SK-N-SH treated with all-trans-retinoic acid at 6 μM for 48 hours (cell line): Measurements from ENCODE around the gene ACTN4.

ENCODE experiments used
- ATAC-seq: fragments of 200-7000 bp; cut with Tn5 transposase; 3 replicates; pipeline ENCODE4 v1.9.1; 2020; ENCODE audit warnings: mild to moderate bottlenecking, moderate library complexity
- ARNTL ChIP-seq: fragments of 450-650 bp; formaldehyde crosslinking; IDR thresholded peaks from 2 replicates; pipeline ENCODE4 v1.5.0; 2020; ENCODE audit warnings: low read depth, mild to moderate bottlenecking, moderate library complexity, borderline replicate concordance
- BACH2 ChIP-seq: fragments of 250-450 bp; sonication (Bioruptor Pico); IDR thresholded peaks from 2 replicates; pipeline ENCODE4 v1.9.0; 2021; ENCODE audit warnings: mild to moderate bottlenecking, borderline replicate concordance
- CSDC2 ChIP-seq: fragments of 250-450 bp; sonication (Bioruptor Pico); IDR thresholded peaks from 2 replicates; pipeline ENCODE4 v1.5.0; 2020; ENCODE audit warnings: mild to moderate bottlenecking, moderate library complexity
- ESRRG ChIP-seq: fragments of 250-450 bp; sonication (Bioruptor Pico); IDR thresholded peaks from 2 replicates; pipeline ENCODE4 v1.6.1; 2021; ENCODE audit warnings: mild to moderate bottlenecking
- GLIS3 ChIP-seq: fragments of 250-450 bp; sonication (Bioruptor Pico); IDR thresholded peaks from 2 replicates; pipeline ENCODE4 v1.5.0; 2020; ENCODE audit warnings: mild to moderate bottlenecking, moderate library complexity
- ISL1 ChIP-seq: fragments of 250-450 bp; sonication (Bioruptor Pico); IDR thresholded peaks from 2 replicates; pipeline ENCODE4 v2.1.2; 2022; ENCODE audit warnings: mild to moderate bottlenecking, moderate library complexity
- OSR1 ChIP-seq: fragments of 250-450 bp; sonication (Bioruptor Pico); IDR thresholded peaks from 2 replicates; pipeline ENCODE4 v1.8.0; 2022; ENCODE audit warnings: moderate library complexity, mild to moderate bottlenecking, inconsistent platforms
- PPARA ChIP-seq: fragments of 250-450 bp; sonication (Bioruptor Pico); IDR thresholded peaks from 2 replicates; pipeline ENCODE4 v1.5.0; 2020; ENCODE audit warnings: mild to moderate bottlenecking, borderline replicate concordance
- RARB ChIP-seq: fragments of 250-450 bp; sonication (Bioruptor Pico); IDR thresholded peaks from 2 replicates; pipeline ENCODE4 v1.8.0; 2021; ENCODE audit warnings: mild to moderate bottlenecking, moderate library complexity
- SNAI2 ChIP-seq: fragments of 250-450 bp; sonication (Bioruptor Pico); IDR thresholded peaks from 2 replicates; pipeline ENCODE4 v1.5.0; 2020; ENCODE audit warnings: mild to moderate bottlenecking, moderate library complexity
- TCF4 ChIP-seq: fragments of 250-450 bp; sonication (Bioruptor Pico); IDR thresholded peaks from 2 replicates; pipeline ENCODE4 v1.8.0; 2021; ENCODE audit warnings: mild to moderate bottlenecking, moderate library complexity, borderline replicate concordance
- ZC3H10 ChIP-seq: fragments of 250-450 bp; sonication (Bioruptor Pico); IDR thresholded peaks from 2 replicates; pipeline ENCODE4 v1.5.1; 2021; ENCODE audit warnings: mild to moderate bottlenecking, moderate library complexity
- ZFP3 ChIP-seq: fragments of 250-450 bp; sonication (Bioruptor Pico); IDR thresholded peaks from 2 replicates; pipeline ENCODE4 v1.5.0; 2020; ENCODE audit warnings: mild to moderate bottlenecking, moderate library complexity
- ZNF565 ChIP-seq: fragments of 450-650 bp; formaldehyde crosslinking; conservative IDR thresholded peaks from 2 replicates; pipeline ENCODE4 v1.5.0; 2020; ENCODE audit warnings: low read depth, mild to moderate bottlenecking, moderate library complexity
- ZNF70 ChIP-seq: fragments of 450-650 bp; formaldehyde crosslinking; IDR thresholded peaks from 2 replicates; pipeline ENCODE4 v1.5.0; 2020; ENCODE audit warnings: mild to moderate bottlenecking, moderate library complexity
- ZNF8 ChIP-seq: fragments of 450-650 bp; formaldehyde crosslinking; IDR thresholded peaks from 2 replicates; pipeline ENCODE4 v1.5.0; 2020; ENCODE audit warnings: mild to moderate bottlenecking, moderate library complexity
- TF ChIP-seq, protein P1 (sequence below): fragments of 250-450 bp; sonication (Bioruptor Pico); IDR thresholded peaks from 2 replicates; pipeline ENCODE4 v1.5.1; 2021; ENCODE audit warnings: mild to moderate bottlenecking, moderate library complexity
- TF ChIP-seq, protein P2 (sequence below): fragments of 250-450 bp; sonication (Bioruptor Pico); IDR thresholded peaks from 2 replicates; pipeline ENCODE4 v1.5.1; 2020; ENCODE audit warnings: low read depth, mild to moderate bottlenecking, moderate library complexity
- TF ChIP-seq, protein P3 (sequence below): fragments of 250-450 bp; sonication (Bioruptor Pico); IDR thresholded peaks from 2 replicates; pipeline ENCODE4 v1.8.0; 2020; ENCODE audit warnings: mild to moderate bottlenecking, moderate library complexity, borderline replicate concordance
- TF ChIP-seq, protein P4 (sequence below): fragments of 250-450 bp; sonication (Bioruptor Pico); IDR thresholded peaks from 2 replicates; pipeline ENCODE4 v1.5.0; 2020; ENCODE audit warnings: mild to moderate bottlenecking, moderate library complexity
- TF ChIP-seq, protein P5 (sequence below): fragments of 250-450 bp; sonication (Bioruptor Pico); IDR thresholded peaks from 2 replicates; pipeline ENCODE4 v1.8.0; 2021; ENCODE audit warnings: low read depth, mild to moderate bottlenecking, moderate library complexity, borderline replicate concordance

The ACTN4 gene

DNA sequence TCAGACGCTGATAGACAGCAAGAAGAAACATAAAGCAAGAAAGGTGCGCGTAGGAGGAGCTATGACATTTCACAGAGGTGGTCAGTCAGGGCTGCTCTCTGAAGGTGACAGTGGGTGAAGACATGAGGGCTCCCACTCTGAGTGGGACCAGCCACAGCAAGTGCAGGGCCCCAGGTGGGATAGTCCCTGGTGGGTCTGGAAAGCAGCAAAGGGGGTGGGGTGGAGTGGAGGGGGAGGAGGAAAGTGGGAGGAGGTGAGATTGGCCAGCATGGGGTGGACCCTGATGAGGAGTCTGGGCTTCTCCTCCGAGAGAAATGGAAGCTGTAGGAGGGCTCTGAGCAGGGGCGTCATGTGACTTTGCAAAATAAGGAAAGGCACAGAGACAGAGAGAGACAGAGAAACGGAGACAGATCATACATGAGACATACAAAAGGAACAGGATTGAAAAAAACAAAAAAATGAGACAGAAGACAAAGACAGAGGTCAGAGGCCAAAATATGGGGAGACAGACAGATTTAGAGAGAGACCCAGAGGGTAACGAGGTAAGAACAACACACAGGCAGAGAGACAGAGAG is 32.4 kb upstream of the ACTN4 start (continued):
- TF ChIP-seq, protein P1, sequence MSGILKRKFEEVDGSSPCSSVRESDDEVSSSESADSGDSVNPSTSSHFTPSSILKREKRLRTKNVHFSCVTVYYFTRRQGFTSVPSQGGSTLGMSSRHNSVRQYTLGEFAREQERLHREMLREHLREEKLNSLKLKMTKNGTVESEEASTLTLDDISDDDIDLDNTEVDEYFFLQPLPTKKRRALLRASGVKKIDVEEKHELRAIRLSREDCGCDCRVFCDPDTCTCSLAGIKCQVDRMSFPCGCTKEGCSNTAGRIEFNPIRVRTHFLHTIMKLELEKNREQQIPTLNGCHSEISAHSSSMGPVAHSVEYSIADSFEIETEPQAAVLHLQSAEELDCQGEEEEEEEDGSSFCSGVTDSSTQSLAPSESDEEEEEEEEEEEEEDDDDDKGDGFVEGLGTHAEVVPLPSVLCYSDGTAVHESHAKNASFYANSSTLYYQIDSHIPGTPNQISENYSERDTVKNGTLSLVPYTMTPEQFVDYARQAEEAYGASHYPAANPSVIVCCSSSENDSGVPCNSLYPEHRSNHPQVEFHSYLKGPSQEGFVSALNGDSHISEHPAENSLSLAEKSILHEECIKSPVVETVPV, result no peak
- TF ChIP-seq, protein P2, sequence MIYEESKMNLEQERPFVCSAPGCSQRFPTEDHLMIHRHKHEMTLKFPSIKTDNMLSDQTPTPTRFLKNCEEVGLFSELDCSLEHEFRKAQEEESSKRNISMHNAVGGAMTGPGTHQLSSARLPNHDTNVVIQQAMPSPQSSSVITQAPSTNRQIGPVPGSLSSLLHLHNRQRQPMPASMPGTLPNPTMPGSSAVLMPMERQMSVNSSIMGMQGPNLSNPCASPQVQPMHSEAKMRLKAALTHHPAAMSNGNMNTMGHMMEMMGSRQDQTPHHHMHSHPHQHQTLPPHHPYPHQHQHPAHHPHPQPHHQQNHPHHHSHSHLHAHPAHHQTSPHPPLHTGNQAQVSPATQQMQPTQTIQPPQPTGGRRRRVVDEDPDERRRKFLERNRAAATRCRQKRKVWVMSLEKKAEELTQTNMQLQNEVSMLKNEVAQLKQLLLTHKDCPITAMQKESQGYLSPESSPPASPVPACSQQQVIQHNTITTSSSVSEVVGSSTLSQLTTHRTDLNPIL (CRISPR knock-in tag), result no peak

DNA sequence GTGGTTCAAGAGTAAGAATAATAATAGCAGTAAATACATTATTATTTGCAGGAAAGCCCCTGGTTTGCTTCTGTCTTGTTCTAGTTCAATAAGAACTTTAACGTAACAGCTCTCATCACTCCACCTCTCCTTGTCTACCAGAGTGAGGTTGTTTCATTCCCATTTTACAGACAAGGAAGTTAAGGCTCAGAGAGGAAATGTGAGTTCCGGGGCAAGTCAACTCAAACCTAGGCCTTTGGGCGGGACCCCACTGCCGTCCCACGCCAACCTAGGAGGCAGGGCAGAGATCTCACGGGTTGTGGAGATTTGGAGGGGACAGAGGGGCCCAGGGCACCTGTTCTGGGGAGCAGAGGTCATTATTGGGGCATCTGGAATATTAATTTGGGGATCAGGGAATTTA is 31.2 kb upstream of the ACTN4 start:
- TF ChIP-seq ZFP3 (CRISPR knock-in tag), result no peak
- TF ChIP-seq ZNF8 (CRISPR knock-in tag), result no peak
- TF ChIP-seq ISL1 (CRISPR knock-in tag), result no peak
- no peak for TF ChIP-seq OSR1 (CRISPR knock-in tag)
- TF ChIP-seq GLIS3 (CRISPR knock-in tag), result no peak
- TF ChIP-seq ZC3H10 (CRISPR knock-in tag), result no peak
- TF ChIP-seq, protein P1, result no peak
- no peak for TF ChIP-seq ARNTL
- TF ChIP-seq PPARA, result no peak
- no peak for TF ChIP-seq BACH2
- TF ChIP-seq RARB (CRISPR knock-in tag), result no peak
- no peak for TF ChIP-seq ESRRG (CRISPR knock-in tag)
- no peak for TF ChIP-seq SNAI2 (CRISPR knock-in tag)
- TF ChIP-seq TCF4 (CRISPR knock-in tag), result no peak
- no peak for TF ChIP-seq ZNF565 (CRISPR knock-in tag)
- TF ChIP-seq, protein P3, sequence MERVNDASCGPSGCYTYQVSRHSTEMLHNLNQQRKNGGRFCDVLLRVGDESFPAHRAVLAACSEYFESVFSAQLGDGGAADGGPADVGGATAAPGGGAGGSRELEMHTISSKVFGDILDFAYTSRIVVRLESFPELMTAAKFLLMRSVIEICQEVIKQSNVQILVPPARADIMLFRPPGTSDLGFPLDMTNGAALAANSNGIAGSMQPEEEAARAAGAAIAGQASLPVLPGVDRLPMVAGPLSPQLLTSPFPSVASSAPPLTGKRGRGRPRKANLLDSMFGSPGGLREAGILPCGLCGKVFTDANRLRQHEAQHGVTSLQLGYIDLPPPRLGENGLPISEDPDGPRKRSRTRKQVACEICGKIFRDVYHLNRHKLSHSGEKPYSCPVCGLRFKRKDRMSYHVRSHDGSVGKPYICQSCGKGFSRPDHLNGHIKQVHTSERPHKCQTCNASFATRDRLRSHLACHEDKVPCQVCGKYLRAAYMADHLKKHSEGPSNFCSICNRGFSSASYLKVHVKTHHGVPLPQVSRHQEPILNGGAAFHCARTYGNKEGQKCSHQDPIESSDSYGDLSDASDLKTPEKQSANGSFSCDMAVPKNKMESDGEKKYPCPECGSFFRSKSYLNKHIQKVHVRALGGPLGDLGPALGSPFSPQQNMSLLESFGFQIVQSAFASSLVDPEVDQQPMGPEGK (CRISPR knock-in tag), result no peak
- TF ChIP-seq, protein P4, sequence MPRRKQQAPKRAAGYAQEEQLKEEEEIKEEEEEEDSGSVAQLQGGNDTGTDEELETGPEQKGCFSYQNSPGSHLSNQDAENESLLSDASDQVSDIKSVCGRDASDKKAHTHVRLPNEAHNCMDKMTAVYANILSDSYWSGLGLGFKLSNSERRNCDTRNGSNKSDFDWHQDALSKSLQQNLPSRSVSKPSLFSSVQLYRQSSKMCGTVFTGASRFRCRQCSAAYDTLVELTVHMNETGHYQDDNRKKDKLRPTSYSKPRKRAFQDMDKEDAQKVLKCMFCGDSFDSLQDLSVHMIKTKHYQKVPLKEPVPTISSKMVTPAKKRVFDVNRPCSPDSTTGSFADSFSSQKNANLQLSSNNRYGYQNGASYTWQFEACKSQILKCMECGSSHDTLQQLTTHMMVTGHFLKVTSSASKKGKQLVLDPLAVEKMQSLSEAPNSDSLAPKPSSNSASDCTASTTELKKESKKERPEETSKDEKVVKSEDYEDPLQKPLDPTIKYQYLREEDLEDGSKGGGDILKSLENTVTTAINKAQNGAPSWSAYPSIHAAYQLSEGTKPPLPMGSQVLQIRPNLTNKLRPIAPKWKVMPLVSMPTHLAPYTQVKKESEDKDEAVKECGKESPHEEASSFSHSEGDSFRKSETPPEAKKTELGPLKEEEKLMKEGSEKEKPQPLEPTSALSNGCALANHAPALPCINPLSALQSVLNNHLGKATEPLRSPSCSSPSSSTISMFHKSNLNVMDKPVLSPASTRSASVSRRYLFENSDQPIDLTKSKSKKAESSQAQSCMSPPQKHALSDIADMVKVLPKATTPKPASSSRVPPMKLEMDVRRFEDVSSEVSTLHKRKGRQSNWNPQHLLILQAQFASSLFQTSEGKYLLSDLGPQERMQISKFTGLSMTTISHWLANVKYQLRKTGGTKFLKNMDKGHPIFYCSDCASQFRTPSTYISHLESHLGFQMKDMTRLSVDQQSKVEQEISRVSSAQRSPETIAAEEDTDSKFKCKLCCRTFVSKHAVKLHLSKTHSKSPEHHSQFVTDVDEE, result no peak
- ATAC-seq, result no peak

DNA sequence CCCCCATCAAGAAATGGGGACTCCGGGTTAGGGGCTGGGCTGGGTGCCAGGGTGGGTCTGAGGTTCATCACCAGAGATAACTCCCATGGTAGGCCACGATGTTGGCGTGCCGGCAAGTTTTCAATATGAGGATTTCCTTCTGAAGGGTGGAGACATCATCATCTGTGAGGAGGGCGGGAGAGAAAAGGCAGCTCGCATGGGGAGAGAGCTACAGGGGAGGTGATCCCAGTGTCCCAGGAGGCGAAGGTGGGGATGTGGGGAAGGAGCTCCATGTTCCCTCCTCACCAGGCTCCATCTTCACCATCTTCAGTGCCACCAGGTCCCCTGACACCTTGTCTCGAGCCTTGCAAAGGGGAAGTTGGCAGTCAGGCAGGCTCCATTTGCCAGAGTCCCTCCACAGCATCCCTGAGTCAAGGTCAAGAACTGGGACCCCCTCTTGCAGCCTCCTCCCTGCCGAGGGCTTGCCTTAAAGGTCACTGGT is 30.1 kb upstream of the ACTN4 start:
- TF ChIP-seq TCF4 (CRISPR knock-in tag) (no peak), ZNF8 (CRISPR knock-in tag) (no peak), ZC3H10 (CRISPR knock-in tag) (no peak), RARB (CRISPR knock-in tag) (no peak), ESRRG (CRISPR knock-in tag) (no peak), ARNTL (no peak), ZNF565 (CRISPR knock-in tag) (no peak), CSDC2 (no peak), ZNF70 (CRISPR knock-in tag) (no peak), BACH2 (no peak), ISL1 (CRISPR knock-in tag) (no peak)
- TF ChIP-seq, protein P5, sequence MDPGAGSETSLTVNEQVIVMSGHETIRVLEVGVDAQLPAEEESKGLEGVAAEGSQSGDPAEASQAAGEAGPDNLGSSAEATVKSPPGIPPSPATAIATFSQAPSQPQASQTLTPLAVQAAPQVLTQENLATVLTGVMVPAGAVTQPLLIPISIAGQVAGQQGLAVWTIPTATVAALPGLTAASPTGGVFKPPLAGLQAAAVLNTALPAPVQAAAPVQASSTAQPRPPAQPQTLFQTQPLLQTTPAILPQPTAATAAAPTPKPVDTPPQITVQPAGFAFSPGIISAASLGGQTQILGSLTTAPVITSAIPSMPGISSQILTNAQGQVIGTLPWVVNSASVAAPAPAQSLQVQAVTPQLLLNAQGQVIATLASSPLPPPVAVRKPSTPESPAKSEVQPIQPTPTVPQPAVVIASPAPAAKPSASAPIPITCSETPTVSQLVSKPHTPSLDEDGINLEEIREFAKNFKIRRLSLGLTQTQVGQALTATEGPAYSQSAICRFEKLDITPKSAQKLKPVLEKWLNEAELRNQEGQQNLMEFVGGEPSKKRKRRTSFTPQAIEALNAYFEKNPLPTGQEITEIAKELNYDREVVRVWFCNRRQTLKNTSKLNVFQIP (CRISPR knock-in tag), result no peak

More for the DNA sequence above, 30.1 kb upstream of the ACTN4 start:
- ATAC-seq, result no peak
